Measurements from ENCODE around the gene KIAA1191. TPM values are rescaled to one million over a fixed set of nuclear protein-coding genes. Genes with fewer than 3 reads are reported as not detected.

KIAA1191 gene
- polyA plus RNA-seq, 1 experiment = 98.3 TPM

DNA sequence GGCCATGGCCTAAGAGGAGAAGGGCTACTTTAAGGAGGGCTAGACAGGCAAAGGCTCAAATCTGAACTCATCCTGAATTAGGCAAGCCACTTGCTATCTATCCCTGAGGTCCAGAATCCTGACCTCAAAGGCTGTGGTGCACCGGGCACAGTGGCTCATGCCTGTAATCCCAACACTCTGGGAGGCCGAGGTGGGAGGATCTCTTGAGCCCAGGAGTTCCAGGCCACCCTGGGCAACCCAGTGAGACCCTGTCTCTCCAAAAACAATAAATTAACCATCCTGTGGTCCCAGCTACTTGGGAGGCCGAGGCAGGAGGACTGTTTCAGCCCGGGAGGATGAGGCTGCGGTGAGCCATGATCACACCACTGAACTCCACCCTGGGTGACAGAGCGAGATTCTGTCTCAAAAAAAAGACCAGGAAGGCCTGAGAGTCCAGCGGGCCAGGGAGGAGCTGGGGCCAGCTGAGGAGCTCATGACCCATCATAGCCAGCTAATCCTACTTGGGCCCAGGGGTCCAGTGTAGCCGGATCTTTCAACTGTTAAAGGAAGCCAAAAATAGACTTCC is 22.9 kb upstream of the KIAA1191 start:
- no peak overlapping the region for H3K27ac ChIP-seq (ENCODE audit: low read depth, low read length)
- TF ChIP-seq CTCF (IDR thresholded peaks at IDR 0.05; ENCODE audit: low read depth, low read length) = no peak
- ChIA-PET CTCF (no interaction called here), POLR2A (no interaction called here)
- H3K4me3 ChIP-seq (ENCODE audit: low read depth, low read length) = no peak overlapping the region
- no peaks in the 10 kb centered on the region for H3K27me3 ChIP-seq (ENCODE audit: control insufficient read depth, insufficient read depth, low read length)
- H3K9me3 ChIP-seq (ENCODE audit: control insufficient read depth, insufficient read depth, low read length) = no peaks in the 10 kb centered on the region
- DNase-seq (ENCODE audit: low read depth, low spot score) = no peak

- POLR2A ChIA-PET = no interaction called here
- CTCF ChIA-PET = no interaction called here
- TF ChIP-seq CTCF (IDR thresholded peaks at IDR 0.05; ENCODE audit: low read depth, low read length) = no peak
- Histone ChIP-seq H3K27me3 (ENCODE audit: control insufficient read depth, insufficient read depth, low read length) (no peaks in the 10 kb centered on the region), H3K4me3 (ENCODE audit: low read depth, low read length) (no peak overlapping the region), H3K9me3 (ENCODE audit: control insufficient read depth, insufficient read depth, low read length) (no peaks in the 10 kb centered on the region), H3K27ac (ENCODE audit: low read depth, low read length) (no peak overlapping the region)
- no peak for DNase-seq (ENCODE audit: low read depth, low spot score)
Observed at GRCh38 chr5:176383961-176384360, 22.4 kb upstream of the KIAA1191 start.

DNA sequence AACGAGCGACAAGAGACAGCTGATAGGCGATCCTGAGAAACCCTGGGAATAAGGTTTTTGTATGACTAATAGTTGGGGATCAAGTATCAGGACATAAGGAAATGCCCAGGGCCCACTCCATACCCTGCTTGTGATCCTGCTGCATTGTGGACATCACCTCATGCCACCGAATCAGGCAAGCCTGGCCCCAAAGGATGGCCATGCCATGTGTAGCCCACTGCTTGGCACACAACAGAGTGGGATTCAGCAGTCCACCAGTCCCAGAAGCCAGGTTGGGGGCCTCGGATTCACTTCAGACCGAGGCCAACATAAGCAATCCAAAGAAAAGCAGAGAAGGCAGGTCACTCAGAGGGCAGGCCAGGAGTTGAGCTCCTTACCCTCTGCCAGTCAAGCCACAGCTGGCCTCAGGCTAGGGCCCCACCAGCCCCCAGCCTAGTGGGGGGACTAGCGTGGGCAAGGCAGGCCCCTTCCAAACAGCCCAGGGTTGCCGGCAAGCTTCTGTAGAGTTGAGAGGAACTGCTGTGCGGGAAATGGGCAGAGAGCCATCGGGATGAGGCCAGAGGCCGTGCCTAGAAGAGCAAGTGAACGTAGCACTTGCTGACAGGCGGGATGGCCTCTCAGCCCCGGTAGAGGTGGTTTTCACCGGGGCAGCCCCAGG is 21.8 kb upstream of the KIAA1191 start:
- TF ChIP-seq CTCF (IDR thresholded peaks at IDR 0.05; ENCODE audit: low read depth, low read length) = no peak
- DNase-seq (ENCODE audit: low read depth, low spot score) = no peak
- H3K27me3 ChIP-seq (ENCODE audit: control insufficient read depth, insufficient read depth, low read length) = no peaks in the 10 kb centered on the region
- POLR2A ChIA-PET = no interaction called here
- H3K9me3 ChIP-seq (ENCODE audit: control insufficient read depth, insufficient read depth, low read length) = no peaks in the 10 kb centered on the region
- no peak overlapping the region for H3K27ac ChIP-seq (ENCODE audit: low read depth, low read length)
- CTCF ChIA-PET = no interaction called here
- no peak overlapping the region for H3K4me3 ChIP-seq (ENCODE audit: low read depth, low read length)

GRCh38 chr5:176382721-176383120 is 21.2 kb upstream of the KIAA1191 start:
- no peak for TF ChIP-seq CTCF (IDR thresholded peaks at IDR 0.05; ENCODE audit: low read depth, low read length)
- H3K9me3 ChIP-seq (ENCODE audit: control insufficient read depth, insufficient read depth, low read length) = no peaks in the 10 kb centered on the region
- DNase-seq (ENCODE audit: low read depth, low spot score) = no peak
- no peak overlapping the region for H3K4me3 ChIP-seq (ENCODE audit: low read depth, low read length)
- ChIA-PET POLR2A (no interaction called here), CTCF (no interaction called here)
- H3K27ac ChIP-seq (ENCODE audit: low read depth, low read length) = no peak overlapping the region
- no peaks in the 10 kb centered on the region for H3K27me3 ChIP-seq (ENCODE audit: control insufficient read depth, insufficient read depth, low read length)

DNA sequence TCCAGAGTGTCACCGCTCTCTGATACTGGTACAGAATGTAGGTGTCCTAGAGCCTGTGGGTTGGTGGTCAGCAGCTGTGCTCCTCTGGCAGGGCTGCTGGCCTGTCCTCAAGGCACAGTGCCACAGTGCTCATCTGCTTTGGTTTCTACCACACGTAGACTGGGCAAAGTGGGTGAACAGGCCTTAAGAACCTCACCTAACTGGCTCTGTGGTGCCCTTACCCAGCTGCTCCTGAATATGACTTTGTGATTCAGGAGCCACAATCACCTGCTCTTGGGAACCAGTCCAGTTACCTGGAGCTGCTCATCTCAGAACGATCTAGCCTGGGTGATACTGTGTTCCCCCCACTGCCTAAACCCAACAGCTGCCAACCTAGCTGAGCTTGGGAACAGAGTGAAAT is 20.4 kb upstream of the KIAA1191 start:
- Histone ChIP-seq H3K9me3 (ENCODE audit: control insufficient read depth, insufficient read depth, low read length) (no peaks in the 10 kb centered on the region), H3K27ac (ENCODE audit: low read depth, low read length) (no peak overlapping the region), H3K4me3 (ENCODE audit: low read depth, low read length) (no peak overlapping the region), H3K27me3 (ENCODE audit: control insufficient read depth, insufficient read depth, low read length) (no peaks in the 10 kb centered on the region)
- ChIA-PET POLR2A (no interaction called here), CTCF (no interaction called here)
- no peak for DNase-seq (ENCODE audit: low read depth, low spot score)
- no peak for TF ChIP-seq CTCF (IDR thresholded peaks at IDR 0.05; ENCODE audit: low read depth, low read length)
